Neutrophil (primary cell): ENCODE results near the gene TIMM50.
"Not testable (repeated sequence)": the region's sequence is repeated elsewhere in the genome, so short reads cannot be mapped to it uniquely, and the experiment has no call there.

Experiments
- H3K27ac ChIP-seq: fragments of 200-600 bp; sonication (generic); 2 replicates; pipeline ENCODE4 v1.5.1; 2016; ENCODE audit warnings: mild to moderate bottlenecking, moderate library complexity
- H3K27me3 ChIP-seq: fragments of 200-600 bp; sonication (generic); 2 replicates; pipeline ENCODE4 v1.6.0; 2016; ENCODE audit warnings: mild to moderate bottlenecking
- H3K36me3 ChIP-seq: fragments of 200-600 bp; sonication (generic); 2 replicates; pipeline ENCODE4 v1.5.1; 2017
- H3K4me1 ChIP-seq, 2 experiments: fragments of 200-600 bp in 1 of 2; sonication (generic) in 1 of 2; 1 replicate in 1 of 2; 2 replicates in 1 of 2; pipeline versions ENCODE4 v1.5.1 to v1.6.1; 2013 to 2016; ENCODE audit warnings: low read depth in 1 of 2, low read length in 1 of 2, mild to moderate bottlenecking in 1 of 2, moderate library complexity in 1 of 2; ENCODE audit not compliant: control insufficient read depth in 1 of 2, insufficient read depth in 1 of 2
- H3K4me3 ChIP-seq, 2 experiments: fragments of 200-600 bp in 1 of 2; sonication (generic) in 1 of 2; 1 replicate in 1 of 2; 2 replicates in 1 of 2; pipeline ENCODE4 v1.5.1; 2013 to 2016; ENCODE audit warnings: low read depth in 1 of 2, low read length in 1 of 2, mild to moderate bottlenecking in 1 of 2, moderate library complexity in 1 of 2
- H3K9me3 ChIP-seq: fragments of 200-600 bp; sonication (generic); 2 replicates; pipeline ENCODE4 v1.5.1; 2016
- TF ChIP-seq, protein P1 (sequence below): fragments of 200-600 bp; sonication (generic); IDR thresholded peaks from 2 replicates; pipeline ENCODE4 v1.5.1; 2016; ENCODE audit warnings: antibody characterized with exemption

TIMM50 gene

DNA sequence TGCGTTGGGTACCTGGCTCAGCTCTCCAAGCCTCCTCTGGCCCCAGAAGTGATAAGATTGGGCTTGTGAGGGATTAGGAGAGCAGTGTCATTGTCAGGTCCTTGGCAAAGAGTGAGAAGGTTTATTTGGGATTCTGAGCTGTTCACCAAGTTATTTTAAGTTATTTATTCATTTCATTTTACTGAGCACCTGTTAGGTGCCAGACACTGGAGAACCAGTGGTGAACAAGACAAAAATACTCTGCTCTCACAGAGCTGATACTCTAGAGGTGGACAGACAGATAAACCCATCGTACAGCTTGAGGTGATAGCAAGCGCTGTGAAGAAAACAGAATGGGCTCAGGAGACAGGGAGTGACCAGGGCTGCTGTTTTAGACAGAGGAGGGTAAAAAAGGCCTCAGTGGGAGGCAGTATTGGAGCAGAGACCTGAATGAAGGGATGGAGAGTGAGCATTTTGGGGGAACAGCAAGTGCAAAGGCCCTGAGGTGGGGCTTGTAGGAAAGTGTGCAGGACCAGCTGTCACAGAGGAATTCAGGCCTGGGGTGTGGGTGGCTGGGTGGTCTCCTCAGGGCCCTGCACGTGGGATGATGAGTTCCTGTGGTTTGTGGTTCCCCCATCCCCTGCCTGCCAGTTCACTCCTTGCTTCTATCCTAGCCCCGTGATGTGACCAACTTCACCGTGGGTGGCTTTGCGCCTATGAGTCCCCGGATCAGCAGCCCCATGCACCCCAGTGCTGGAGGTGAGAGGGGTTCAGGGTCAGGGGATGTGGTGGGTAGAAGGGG lies 8.7 kb upstream of the TIMM50 start:
- no peaks in the 10 kb centered on the region for H3K4me1 ChIP-seq
- H3K27me3 ChIP-seq: no peaks in the 10 kb centered on the region
- no peaks in the 10 kb centered on the region for H3K9me3 ChIP-seq
- no peak overlapping the region for H3K4me3 ChIP-seq
- TF ChIP-seq, protein P1, sequence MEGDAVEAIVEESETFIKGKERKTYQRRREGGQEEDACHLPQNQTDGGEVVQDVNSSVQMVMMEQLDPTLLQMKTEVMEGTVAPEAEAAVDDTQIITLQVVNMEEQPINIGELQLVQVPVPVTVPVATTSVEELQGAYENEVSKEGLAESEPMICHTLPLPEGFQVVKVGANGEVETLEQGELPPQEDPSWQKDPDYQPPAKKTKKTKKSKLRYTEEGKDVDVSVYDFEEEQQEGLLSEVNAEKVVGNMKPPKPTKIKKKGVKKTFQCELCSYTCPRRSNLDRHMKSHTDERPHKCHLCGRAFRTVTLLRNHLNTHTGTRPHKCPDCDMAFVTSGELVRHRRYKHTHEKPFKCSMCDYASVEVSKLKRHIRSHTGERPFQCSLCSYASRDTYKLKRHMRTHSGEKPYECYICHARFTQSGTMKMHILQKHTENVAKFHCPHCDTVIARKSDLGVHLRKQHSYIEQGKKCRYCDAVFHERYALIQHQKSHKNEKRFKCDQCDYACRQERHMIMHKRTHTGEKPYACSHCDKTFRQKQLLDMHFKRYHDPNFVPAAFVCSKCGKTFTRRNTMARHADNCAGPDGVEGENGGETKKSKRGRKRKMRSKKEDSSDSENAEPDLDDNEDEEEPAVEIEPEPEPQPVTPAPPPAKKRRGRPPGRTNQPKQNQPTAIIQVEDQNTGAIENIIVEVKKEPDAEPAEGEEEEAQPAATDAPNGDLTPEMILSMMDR: no peak
- H3K36me3 ChIP-seq: peaks cover 94% of the 10 kb centered on the region
- H3K27ac ChIP-seq: no peak overlapping the region

DNA sequence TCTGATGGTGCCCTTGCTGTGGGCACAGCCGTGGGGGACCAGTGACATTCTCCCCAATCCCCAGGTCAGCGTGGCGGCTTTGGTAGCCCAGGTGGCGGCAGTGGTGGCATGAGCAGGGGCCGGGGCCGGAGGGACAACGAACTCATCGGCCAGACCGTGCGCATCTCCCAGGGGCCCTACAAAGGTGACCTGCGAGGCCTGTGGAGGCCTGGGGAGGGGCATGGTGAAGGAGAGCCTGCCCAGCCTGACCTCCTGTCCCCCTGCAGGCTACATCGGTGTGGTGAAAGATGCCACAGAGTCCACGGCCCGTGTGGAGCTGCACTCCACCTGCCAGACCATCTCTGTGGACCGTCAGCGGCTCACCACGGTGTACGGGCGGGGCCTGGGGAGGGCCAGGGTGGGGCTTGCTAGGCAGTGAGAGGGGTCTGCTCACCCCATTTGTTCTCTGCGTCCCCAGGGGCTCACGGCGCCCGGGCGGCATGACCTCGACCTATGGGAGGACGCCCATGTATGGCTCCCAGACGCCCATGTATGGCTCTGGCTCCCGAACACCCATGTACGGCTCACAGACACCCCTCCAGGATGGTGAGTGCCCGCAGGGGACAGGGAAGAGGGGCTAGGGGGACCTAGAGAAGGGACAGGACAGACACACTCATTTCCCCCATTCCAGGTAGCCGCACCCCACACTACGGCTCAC lies 7.7 kb upstream of the TIMM50 start:
- peaks cover 85% of the 10 kb centered on the region for H3K36me3 ChIP-seq
- no peaks in the 10 kb centered on the region for H3K9me3 ChIP-seq
- no peaks in the 10 kb centered on the region for H3K27me3 ChIP-seq

DNA sequence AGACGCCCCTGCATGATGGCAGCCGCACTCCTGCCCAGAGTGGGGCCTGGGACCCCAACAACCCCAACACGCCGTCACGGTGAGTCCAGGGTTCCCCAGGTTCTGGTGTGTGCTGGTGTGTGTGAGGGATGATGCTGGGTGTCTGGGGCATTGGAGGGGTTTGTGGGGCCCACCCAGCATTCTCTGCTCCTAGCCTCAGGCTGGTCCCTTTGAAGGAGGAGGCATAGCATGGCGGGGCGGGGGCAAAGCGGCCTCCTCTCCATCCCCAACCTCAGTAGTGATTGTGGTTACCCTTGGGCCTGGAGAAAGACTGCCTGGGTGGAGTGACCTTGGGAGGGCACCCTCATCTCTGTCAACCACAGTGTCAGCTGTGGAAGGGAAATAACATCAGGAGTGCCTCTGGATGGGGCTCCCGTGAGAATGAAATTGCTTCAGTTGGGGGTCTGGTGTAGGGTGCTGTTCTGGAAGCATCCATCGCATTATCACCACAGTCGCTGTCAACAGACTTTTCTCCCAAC lies 7.1 kb upstream of the TIMM50 start:
- Histone ChIP-seq H3K4me1 (no peaks in the 10 kb centered on the region), H3K4me3 (no peak overlapping the region)
- TF ChIP-seq, protein P1: no peak

More for the DNA sequence above, 7.7 kb upstream of the TIMM50 start:
- Histone ChIP-seq H3K4me3 (no peak overlapping the region), H3K4me1 (no peaks in the 10 kb centered on the region), H3K27ac (no peak overlapping the region)
- TF ChIP-seq, protein P1: no peak

DNA sequence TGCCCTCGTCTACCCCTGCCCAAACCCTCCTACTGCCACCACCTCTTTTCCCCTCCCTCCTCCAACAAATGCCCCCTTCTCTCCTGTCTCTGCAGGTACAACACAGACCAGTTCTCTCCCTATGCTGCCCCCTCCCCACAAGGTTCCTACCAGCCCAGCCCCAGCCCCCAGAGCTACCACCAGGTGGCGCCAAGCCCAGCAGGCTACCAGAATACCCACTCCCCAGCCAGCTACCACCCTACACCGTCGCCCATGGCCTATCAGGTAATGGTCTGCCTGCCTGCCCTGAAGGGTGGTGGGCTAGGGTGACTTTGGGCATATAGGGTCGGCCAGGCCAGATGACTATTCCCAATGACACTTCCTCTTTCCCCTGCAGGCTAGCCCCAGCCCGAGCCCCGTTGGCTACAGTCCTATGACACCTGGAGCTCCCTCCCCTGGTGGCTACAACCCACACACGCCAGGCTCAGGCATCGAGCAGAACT lies 6.5 kb upstream of the TIMM50 start:
- TF ChIP-seq, protein P1: peak; percentile 72
- no peak overlapping the region for H3K27ac ChIP-seq
- no peaks in the 10 kb centered on the region for H3K4me1 ChIP-seq
- H3K9me3 ChIP-seq: no peaks in the 10 kb centered on the region
- no peak overlapping the region for H3K4me3 ChIP-seq
- H3K27me3 ChIP-seq: no peaks in the 10 kb centered on the region
- H3K36me3 ChIP-seq: peaks cover 72% of the 10 kb centered on the region

More for the DNA sequence above, 7.1 kb upstream of the TIMM50 start:
- H3K27me3 ChIP-seq: no peaks in the 10 kb centered on the region
- peaks cover 79% of the 10 kb centered on the region for H3K36me3 ChIP-seq
- H3K27ac ChIP-seq: no peak overlapping the region
- H3K9me3 ChIP-seq: no peaks in the 10 kb centered on the region

DNA sequence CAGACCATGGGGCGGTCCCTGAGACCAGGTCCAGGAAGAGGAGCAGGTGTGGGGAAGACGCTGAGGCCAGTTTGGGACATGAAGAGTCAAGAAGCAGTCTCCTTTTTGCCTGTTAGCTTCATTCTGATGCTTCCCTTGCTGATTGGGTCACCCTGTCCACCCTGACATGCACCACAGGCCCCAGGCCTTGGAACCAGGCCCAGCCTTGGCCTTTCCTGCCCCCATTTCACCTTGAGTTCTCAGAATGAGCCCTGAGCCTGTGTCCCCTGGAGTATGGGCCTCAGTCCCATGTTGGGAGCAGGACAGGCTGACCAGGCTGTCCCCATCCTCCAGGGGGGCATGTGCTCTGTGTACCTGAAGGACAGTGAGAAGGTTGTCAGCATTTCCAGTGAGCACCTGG lies 4.9 kb upstream of the TIMM50 start:
- peaks cover 8 to 11% of the 10 kb centered on the region in 2 experiments for H3K4me1 ChIP-seq
- H3K27ac ChIP-seq: no peak overlapping the region
- H3K36me3 ChIP-seq: peaks cover 56% of the 10 kb centered on the region
- H3K27me3 ChIP-seq: no peaks in the 10 kb centered on the region
- H3K9me3 ChIP-seq: no peaks in the 10 kb centered on the region
- TF ChIP-seq, protein P1: no peak
- H3K4me3 ChIP-seq: no peak overlapping the region

DNA sequence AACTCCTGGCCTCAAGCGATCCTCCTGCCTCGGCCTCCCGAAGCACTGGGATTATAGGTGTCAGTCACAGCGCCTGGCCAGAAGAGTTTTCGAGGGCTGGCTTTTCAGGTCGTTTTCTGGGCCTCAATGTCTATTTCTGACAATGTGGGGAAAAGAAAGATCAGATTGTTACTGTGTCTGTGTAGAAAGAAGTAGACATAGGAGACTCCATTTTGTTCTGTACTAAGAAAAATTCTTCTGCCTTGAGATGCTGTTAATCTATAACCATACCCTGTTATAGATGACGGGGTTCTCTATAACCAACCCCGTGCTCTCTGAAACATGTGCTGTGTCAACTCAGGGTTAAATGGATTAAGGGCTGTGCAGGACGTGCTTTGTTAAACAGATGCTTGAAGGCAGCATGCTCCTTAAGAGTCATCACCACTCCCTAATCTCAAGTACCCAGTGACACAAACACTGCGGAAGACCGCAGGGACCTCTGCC lies 1.3 kb upstream of the TIMM50 start:
- not testable (repeated sequence) for H3K4me3 ChIP-seq, H3K27ac ChIP-seq

More for the DNA sequence above, 1.3 kb upstream of the TIMM50 start:
- Histone ChIP-seq H3K36me3 (peaks cover 20% of the 10 kb centered on the region), H3K4me1 (peaks cover 19 to 21% of the 10 kb centered on the region in 2 experiments)
- not testable (repeated sequence) for H3K9me3 ChIP-seq, H3K27me3 ChIP-seq
